Stimulated activated CD4-positive, alpha-beta T cell treated with anti-CD3 and anti-CD28 coated beads, Interleukin-1b, Interleukin-23, amount 100 ng/mL, for 48 hours (primary cell): ENCODE results near the gene WSCD2.

Source experiments
- DNase-seq: peaks from one replicate; pipeline ENCODE4 v3.0.0-alpha.2; 2020

The WSCD2 gene

DNA sequence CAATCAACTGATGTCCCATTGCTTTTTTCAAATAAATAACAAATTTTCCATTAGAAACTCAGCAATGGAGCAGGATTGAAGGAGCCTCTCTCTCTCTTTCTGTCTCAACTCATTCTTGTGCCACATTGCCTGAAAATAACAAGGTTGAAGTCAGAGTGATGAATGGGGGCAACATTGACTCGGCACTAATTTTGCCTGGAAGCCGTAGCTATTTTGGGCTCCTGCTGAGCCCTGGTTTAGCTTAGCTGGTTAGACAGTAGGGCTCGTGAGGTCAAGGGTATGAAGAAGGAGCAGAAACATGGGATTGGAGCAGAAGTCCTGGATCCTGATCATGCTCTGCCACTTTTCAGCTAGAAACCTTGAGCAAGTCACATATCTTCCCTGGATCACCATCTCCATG is 38.9 kb downstream of the WSCD2 start:
- DNase-seq = no peak

DNA sequence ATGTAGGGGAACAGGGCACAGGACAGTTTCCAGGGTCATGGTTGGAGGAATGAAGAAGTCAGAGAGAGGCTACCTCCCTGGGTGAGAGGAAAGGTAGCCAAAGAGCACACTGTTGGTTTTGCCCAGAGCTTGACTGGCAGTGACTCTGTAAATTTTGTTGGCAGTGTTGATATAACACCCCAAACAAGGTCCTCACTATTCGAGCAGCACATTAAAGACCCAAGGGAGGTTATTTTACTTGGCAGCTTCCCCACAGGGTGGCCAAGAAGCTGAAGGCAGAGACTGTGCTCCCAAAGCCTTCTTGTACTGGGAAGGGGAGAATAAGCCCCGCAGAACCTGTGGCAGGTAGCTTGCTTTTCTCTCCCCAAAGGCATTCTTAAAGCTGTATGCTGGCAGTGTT is 40.6 kb downstream of the WSCD2 start:
- no peak for DNase-seq

DNA sequence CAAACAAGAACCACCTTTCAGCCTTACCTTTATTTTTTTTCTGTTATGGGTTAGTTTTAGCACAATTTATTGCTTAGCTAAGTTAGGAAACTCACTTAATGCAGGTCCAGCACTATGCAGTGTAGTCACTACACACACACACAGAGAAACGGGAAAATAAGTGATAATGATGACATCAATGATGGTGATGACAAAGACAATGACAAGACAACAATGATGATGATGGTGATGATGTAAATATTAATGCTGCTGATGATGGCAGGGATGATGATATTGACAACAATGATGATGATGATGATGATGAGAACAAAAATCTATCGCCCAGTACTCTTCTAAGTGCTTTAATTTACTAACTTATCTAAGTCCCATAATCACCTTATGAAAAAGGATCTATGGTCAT is 41.1 kb downstream of the WSCD2 start:
- no peak for DNase-seq

DNA sequence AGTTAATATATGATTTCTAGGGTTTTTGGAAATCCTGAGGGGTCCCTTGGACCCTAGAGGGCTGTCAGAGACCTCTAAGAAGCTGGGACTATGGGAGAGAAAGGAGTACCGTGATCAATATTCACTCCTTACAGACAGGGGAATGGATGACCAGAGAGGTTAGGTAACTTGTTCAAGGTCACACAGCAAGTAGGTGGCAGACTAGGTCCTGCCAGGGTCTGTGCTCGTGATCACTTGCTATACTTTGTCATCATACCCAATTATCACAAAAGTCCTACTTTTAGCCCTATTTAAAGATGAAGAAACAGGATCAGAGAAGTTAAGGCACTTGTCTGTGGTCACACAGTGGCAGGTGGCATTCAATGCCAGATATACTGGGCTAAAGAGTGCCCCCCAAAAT is 42.9 kb downstream of the WSCD2 start:
- DNase-seq = no peak

DNA sequence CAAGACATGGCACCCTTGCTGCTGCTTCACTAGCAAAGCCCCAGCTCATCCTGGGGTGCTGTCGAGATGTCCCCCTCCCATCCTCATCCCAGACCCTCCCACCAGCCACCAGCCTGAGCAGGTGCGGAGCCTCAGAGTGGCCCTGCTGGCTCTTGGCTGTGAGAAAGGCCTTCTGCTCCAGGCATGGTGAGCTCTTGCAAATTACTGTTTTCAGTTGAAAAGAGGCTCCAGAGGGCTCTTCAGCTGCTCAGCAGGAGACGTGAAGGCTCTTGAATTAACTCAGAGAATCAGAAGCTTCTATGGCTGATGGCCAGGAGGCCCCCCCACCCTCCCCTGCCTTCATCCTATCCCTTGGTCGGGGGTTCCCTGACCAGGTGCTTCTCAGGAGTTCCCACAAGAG is 44.1 kb downstream of the WSCD2 start:
- no peak for DNase-seq

DNA sequence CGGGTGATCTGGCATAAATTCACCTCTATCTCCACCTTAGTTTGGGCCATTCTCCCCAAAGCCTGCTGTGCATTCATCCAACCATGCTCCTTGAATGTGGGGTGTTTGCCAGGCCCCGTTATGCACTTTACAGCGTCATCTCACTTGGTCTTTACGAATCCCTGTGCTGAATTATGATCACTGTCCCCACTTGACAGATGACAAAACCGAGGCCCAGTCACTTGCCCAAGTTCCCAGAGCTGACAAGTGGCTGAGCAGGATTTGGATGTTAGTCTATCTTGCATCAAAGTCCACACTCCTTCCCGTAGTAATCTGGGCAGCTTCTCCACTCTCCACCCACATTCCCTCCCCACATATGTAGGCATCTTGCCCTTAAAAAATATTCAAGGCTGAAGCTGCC is 44.8 kb downstream of the WSCD2 start:
- no peak for DNase-seq

DNA sequence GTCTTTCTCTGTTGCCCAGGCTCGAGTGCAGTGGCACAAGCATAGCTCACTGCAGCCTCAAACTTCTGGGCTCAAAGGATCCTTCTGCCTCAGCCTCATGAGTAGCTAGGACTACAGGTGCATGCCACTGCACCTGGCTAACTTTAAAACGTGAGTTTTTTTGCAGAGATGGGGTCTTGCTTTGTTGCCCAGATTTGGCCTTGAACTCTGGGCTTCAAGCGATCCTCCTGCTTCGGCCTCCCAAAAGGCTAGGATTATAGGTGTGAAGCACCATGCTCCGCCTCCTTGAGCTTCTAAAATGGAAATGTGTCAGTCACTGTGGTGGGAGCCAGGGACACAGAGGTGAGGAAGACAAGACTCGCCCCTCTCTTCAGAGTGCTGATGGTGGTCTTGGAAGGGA is 45.6 kb downstream of the WSCD2 start:
- no peak for DNase-seq

DNA sequence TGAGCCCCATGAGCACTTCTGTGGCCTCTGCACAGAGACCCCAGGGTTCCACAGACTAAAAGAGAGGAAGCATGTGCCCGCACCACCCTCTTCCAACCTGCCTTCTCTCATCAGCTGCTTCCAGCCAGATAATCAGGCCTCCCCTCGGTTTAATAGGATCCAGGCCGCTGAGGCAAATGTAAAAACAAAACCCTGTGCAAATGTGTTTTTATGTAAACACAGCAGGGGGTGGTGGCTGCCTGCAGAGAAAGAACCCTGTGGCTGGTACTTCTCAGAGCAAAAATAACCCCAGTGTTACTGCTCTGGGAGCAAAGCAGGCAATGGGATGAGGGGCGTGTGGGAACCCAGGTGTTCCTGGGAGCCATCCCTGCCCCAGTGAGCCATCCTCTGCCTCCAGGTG is 46.2 kb downstream of the WSCD2 start:
- no peak for DNase-seq

DNA sequence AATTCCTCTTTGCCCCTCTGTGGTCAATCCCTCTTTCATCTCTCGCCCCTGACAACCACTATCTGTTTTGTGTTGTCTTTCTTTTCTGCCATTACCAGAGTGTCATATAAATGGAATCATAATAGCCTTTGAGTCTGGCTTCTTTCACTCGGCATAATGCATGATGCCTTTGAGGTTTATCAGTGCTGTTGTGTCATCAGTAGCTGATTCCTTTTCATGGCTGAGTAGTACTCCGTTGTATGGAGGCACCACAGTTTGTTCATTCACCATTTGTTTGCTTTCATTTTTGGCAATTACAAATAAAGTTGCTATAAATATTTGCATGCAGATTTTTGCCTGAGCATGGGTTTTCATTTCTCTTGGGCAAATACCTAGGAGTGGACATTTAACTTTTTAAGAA is 47.2 kb downstream of the WSCD2 start:
- DNase-seq = no peak

DNA sequence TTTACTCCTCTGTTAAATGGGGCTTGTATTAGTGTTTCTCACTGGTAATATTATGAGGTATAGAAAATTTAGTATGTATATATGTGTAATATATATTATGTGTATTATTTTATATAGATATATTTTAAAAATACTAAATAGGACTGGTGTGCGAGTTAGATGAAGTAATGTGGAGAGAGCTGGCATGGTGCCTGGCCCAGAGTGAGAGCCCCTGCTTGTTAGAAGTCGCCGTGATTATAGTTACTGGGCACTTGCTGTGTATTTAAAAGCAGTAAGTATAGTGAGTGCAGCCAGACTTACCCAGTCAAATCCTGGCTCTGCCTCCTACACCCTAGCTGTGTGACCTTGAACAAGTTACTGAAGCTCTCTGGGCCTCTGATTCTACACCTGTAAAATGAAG is 48.0 kb downstream of the WSCD2 start:
- no peak for DNase-seq

DNA sequence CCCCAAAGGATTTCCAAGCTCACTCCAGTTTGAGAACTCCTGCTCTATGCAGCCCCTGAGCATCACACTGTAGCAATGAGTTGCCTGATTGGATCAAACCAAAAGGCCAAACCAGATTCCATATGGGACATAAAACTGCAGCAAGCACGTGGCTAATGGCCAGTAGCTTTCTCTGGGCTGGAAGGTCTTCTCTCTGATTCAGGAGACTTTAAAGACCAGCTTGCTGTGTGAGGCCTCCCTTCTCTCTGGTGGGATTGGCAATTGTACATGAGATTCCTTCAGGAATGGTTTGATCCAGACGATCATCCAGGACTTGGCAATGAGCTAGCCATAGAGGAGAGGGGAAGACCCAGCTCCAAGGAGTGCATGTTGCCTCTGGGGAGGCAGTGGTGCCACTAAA is 50.2 kb downstream of the WSCD2 start:
- no peak for DNase-seq

DNA sequence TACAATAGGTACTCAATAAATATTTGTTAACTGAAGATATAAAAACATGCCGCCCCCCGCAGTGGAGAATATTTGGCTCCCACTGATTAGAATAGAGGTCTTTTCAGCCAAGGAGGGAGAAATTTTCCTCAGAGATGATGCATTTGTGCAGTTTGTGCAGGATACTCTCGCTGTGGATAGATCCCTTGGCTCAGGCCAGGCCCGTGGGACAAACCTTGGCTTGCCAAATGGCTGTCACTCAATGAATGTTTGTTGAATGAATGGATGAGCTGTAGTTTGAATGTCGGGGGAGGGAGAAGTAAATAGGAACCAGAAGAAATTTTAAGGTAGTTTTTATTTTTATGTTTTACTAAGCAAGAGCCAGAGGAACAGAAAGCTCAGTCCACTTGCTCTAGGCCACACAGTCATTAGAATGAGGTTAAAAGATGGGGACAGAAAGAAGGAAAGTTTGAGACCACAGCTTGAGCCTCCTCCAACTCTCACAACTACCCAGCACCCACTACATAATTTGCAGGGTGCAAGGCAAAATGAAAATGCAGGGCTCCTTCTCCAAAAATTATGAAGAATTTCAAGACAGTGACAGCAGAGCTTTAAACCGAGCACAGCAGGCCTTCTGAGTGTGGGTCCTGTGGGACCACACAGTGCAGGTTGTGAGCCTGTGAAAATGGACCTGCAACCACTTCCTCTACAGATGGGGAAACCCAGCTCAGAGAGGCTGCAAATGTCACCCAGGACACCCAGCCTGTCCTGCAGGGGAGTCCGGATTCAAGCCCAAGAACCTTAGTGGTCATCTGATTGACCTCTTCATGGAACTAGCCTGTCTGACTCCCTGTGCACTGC is 51.4 kb downstream of the WSCD2 start:
- no peak for DNase-seq

DNA sequence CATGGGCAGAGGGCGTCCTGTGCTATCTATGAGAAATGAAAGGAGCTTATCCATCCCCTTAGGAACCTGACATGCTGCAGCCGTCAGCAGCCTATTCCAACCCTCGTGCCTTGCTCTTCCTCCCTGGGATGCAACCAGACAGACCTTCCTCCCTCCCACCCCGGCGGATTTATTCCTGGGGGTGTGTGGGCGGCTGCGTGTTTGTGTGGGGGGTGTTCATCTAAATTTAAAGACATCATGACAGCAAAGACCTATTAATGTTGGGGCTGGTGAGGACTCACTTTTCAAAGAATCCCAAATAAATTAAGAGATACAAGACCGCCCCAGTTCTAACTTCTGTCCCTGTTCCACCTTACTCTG is 52.0 kb downstream of the WSCD2 start:
- no peak for DNase-seq

DNA sequence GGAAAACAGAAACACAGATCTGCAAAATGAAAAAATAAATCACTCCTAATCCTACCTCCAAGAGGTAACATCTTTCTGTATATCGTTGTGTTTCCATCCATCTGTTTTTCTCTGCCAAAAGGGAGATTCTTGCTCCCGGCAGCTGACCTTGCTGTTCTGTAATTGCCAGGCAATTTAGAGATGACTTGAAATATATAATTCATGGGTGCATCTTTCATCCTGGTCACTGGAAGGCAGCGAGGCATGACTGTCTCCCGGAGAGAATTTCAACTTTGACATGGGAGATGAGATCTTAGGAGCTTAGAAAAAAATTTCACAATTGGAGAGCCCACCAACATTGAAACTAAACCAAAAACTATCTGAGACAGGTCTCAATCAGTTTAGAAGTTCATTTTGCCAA is 53.0 kb downstream of the WSCD2 start:
- no peak for DNase-seq

DNA sequence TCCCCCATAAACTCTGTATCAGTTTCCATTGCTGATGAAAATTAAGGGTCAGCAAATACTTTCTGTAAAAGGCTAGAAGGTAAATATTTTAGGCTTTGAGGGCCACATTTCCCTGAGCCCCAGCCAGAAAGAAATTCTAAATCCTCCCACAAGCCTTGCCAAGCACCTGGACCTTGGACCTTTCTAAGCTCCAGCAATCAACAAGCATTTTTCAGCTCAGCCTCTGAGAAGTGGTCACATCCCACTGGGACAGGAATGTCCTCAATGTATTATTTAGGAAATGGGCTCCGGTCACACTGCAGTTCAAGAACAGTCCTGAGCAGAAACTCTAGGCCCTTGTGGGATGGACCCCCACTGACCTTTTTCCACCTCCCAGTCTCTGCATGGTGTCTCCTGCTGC is 55.9 kb downstream of the WSCD2 start:
- DNase-seq = no peak

DNA sequence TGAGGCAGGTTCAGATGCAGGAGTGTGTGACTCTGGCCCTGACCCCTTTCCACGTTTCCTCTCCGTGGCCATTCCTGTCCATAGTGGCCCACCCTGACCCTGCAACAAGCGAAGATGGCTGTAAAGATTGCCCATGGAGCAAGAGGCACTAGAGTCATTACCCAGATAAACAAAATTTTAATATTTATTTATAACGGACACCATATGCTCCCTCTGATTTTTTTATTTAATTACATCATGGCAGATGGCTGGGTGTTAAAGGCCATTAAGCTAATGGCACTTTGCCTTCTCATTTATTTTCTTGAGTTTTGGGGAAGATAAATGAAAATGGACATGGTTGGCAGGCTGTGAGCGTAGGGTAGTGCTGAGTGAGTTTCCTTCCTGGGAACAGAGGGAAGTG is 58.7 kb downstream of the WSCD2 start:
- DNase-seq = no peak

DNA sequence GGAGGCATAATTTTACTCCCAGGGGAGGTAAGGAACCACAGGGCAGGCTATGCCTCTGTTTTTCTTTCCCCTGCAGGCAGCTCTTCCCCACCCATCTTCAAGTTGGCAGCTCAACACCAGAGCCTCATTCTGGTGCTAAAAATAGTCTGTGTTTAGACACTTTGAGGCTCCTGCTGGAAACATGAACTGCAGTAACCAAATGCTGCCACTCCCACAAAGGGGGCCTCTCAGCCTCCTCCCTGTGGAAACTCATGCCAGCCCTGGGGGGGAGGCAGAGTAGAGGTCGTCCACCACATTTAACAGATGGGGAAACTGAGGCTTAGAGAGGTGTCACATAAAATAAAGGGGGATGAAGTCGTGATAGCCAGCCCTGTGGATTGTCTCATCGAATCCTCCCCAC is 61.4 kb downstream of the WSCD2 start:
- DNase-seq = no peak

DNA sequence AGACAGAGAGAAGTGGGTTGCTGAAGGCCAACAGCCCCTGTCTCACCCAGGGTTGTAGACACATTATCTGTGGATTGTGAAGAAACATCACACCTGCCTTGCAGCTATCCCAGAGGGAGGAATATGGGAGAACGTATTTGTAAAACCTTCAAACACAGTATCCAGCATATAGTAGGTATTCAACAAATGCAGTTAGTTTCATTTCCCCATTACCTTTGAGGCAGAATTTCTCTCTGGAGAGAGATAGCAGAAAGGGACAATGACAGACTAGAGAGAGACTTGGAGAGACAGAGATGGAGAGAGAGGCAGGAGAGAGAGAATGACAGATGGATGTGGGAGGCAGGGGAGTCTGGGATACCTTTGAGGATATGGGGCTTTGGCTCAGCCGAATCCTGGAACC is 62.0 kb downstream of the WSCD2 start:
- DNase-seq = no peak

DNA sequence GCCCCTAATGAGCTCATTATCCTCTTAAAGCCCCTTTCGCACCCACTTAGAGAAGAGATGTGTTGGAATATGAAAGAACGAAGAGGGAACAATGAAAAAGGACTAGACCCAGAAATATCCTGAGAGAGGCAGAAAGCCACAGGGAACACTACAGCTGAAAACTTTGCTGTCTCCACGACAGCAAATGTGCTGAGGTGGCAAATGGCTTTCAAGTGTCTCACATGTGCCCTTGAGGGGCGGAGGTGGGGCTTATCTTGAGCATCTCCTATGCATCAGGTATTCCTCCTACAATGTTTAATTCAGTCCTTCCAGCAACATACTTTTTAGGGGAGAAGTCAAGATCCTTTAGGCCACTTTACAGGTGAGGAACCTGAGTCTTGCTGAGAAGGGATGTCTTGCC is 62.9 kb downstream of the WSCD2 start:
- no peak for DNase-seq

DNA sequence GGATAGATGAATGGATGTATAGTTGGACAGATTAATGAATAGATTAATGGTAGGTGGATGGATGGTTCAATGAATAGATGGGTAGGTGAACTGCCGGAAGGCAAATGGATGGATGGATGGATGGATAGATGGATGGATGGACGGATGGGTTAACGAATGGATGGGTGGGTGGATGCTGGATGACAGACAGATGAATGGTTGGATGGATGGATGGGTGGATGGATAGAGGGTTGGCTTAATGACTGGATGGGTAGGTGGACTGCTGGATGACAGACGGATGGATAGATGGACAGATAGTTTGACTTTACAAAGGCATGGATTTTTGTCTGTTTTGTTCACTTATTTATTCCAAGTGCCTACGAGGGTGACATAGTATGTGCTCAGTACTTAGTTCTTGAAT is 64.4 kb downstream of the WSCD2 start:
- no peak for DNase-seq

DNA sequence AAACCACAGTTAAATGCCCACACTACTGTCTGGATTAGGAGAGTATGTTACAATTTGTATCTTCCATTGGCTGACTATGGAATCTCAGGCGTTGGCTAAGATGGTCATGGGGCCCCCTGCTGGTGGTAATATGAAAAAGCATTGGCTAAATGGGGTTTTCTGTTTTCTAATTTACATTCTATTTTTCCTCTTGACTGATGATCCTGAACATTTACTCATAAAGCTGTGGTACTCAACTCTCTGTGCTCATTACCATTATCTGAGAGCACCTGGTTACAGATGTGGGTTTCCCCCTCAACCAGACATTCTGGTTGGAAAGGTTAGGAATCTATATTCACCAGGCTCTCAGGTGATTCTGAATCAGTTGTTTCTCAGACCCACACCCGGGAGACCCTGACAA is 64.8 kb downstream of the WSCD2 start:
- DNase-seq = no peak

DNA sequence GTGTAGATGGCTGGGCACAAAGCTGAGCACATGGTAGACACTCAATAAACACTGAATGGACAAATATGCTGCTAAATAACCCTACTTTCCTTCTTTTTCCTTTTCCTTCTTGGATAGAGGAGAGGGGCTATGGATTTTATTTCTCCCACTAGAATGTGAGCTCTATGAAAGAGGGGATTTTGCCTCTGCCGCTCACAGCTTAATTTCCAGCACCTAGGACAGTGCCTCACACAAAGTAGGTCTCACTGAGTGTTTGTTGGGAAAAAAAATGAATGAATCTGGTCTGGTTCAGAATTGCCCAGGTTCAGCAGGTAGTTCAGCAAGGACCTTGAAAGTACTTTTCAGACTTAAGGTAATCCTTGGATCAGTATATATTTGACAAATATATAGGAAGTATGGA is 65.5 kb downstream of the WSCD2 start:
- DNase-seq = no peak

DNA sequence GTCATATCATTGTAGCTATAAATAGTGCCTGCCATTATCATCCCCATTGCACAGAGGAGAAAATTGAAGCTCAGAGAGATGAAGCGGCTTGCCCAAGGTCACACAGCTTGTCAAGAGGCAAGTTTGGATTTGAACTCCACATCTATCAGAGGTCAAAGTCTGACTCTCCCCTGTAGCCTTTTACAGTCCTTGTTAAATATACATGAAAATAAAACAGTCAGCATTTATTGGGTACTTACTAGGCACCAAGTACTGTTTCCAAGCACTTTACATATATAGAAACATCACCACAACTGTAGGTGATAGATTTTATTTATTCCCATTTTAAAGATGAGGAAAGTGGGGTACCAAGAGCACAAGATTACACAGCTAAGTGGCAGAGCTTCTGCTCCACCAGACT is 67.2 kb downstream of the WSCD2 start:
- DNase-seq = no peak

DNA sequence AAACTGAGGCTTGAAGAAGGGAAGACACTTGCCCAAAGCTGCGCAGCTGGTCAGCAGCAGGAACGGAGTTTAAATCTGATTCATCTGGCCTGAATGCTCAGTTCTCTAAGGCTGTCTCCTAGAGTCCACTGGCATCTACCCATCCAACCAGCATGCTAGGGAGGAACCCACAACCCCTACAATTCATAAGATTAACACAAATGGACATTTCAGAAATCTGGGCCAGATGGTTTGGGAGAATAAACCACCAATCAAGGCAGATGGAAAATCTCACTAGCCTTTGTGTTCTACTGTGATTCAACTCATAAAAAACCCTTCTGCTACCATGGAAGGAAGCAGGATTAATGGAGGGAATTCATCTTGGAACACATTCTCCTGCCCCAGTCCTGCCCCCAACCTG is 67.8 kb downstream of the WSCD2 start:
- DNase-seq = no peak

DNA sequence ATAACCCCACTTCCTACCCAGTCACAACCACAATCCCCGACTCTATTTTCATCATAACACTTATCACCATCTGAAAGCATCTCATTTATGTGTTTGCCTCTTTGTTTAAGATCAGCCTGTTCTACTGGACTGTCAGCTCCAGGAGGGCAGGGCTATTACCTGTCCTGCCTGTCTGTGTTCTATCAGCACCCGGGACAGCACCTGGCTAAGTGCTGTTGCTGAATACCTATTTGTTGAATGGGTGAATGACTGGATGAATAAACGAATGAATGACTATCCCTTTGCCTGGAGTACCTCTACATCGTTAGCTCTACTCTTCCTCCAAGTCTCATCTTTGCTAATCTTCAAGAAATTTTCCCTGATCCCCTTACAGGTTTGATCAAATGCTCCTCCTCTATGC is 69.0 kb downstream of the WSCD2 start:
- DNase-seq = no peak

DNA sequence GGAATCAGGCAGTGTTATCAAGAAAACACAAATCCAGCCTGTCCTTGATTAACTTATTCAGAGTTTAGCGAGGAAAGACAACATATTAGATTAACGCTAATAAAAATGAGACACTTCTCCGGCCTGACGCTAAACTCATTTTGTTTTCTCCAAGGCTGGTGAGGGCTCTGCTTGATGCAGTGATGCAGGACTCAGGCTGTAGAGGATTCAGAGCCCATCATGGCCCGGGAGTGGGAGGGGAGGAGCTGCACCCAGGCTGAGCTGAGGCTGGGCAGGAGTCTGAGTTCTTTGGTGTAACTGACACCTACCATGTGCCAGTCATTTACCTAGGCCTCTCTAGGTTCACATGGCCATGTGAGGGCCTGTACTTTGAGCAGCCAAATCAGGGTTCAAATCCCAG is 70.0 kb downstream of the WSCD2 start:
- DNase-seq = no peak
